NCI-H2029 treated with DMSO at 0.1 percent for 48 hours (cell line): ENCODE data around the gene PLA2G4C.

ENCODE experiments used
- DNase-seq: peaks from one replicate; lab custom pipeline; 2025; lab: John Stamatoyannopoulos, UW

The PLA2G4C gene

GRCh38 chr19:48053076-48053475 lies 57.5 kb downstream of the PLA2G4C start:
- no peak for DNase-seq

GRCh38 chr19:48051335-48052033 lies 59.1 kb downstream of the PLA2G4C start:
- no peak for DNase-seq

GRCh38 chr19:48044561-48044960 lies 66.1 kb downstream of the PLA2G4C start:
- no peak for DNase-seq

- no peak for DNase-seq
Measured at GRCh38 chr19:48043675-48044258, 66.8 kb downstream of the PLA2G4C start, which contains the start of gene CABP5. CABP5 (minus strand) TSS chr19:48044079; CDS start chr19:48043922, 157 bp downstream.

GRCh38 chr19:48041877-48042580 lies 68.6 kb downstream of the PLA2G4C start:
- no peak for DNase-seq

- no peak for DNase-seq
Measured at GRCh38 chr19:48036765-48037164, 73.9 kb downstream of the PLA2G4C start.

- no peak for DNase-seq
Measured at GRCh38 chr19:48033604-48034003, 77.0 kb downstream of the PLA2G4C start.

- no peak for DNase-seq
Measured at GRCh38 chr19:48030073-48030472, 80.5 kb downstream of the PLA2G4C start.

- DNase-seq: no peak
Measured at GRCh38 chr19:48029431-48029830, 81.2 kb downstream of the PLA2G4C start.

- DNase-seq: no peak
Measured at GRCh38 chr19:48025480-48025879, 85.1 kb downstream of the PLA2G4C start.

GRCh38 chr19:48023518-48023917 lies 87.1 kb downstream of the PLA2G4C start:
- DNase-seq: no peak

- DNase-seq: no peak
Measured at GRCh38 chr19:48023011-48023410, 87.6 kb downstream of the PLA2G4C start.

- DNase-seq: no peak
Measured at GRCh38 chr19:48020686-48021085, 89.9 kb downstream of the PLA2G4C start.

- DNase-seq: no peak
Measured at GRCh38 chr19:48010932-48011758, 99.5 kb downstream of the PLA2G4C start.

GRCh38 chr19:48006762-48007161 lies 103.9 kb downstream of the PLA2G4C start:
- DNase-seq: no peak

GRCh38 chr19:48004236-48004635 lies 106.4 kb downstream of the PLA2G4C start:
- DNase-seq: no peak

GRCh38 chr19:48000846-48001245 lies 109.8 kb downstream of the PLA2G4C start:
- DNase-seq: no peak

- no peak for DNase-seq
Measured at GRCh38 chr19:47998800-47999199, 111.8 kb downstream of the PLA2G4C start.
